IgD-negative memory B cell (primary cell): ENCODE results near the gene CTF1. TPM values are rescaled to one million over a fixed set of nuclear protein-coding genes. Genes with fewer than 3 reads are reported as not detected.
A peak's percentile ranks its signal among the peaks of the same experiment; 100 is the strongest.
"Not testable (repeated sequence)": the region's sequence is repeated elsewhere in the genome, so short reads cannot be mapped to it uniquely, and the experiment has no call there.

Source experiments
- H3K27ac Mint-ChIP-seq, 3 donors: one replicate each; pipeline ENCODE4 v1.8.0; 2020 to 2022; ENCODE audit warnings: mild to moderate bottlenecking in 3 of 3, mixed read lengths in 3 of 3, moderate library complexity in 1 of 3
- H3K27me3 Mint-ChIP-seq: one replicate; pipeline ENCODE4 v1.8.0; 2021; ENCODE audit warnings: mixed read lengths
- H3K36me3 Mint-ChIP-seq: one replicate; pipeline ENCODE4 v1.8.0; 2020; ENCODE audit warnings: mild to moderate bottlenecking, mixed read lengths
- H3K4me1 Mint-ChIP-seq, 3 donors: one replicate each; pipeline ENCODE4 v1.8.0; 2020 to 2022; ENCODE audit warnings: mixed read lengths in 3 of 3, mild to moderate bottlenecking in 1 of 3
- H3K4me3 Mint-ChIP-seq, 4 donors: one replicate each; pipeline ENCODE4 v1.8.0; 2020 to 2022; ENCODE audit warnings: mild to moderate bottlenecking in 4 of 4, mixed read lengths in 4 of 4, moderate library complexity in 3 of 4
- H3K9me3 Mint-ChIP-seq, 3 donors: one replicate each; pipeline ENCODE4 v1.8.0; 2020 to 2021; ENCODE audit warnings: mixed read lengths in 3 of 3, mild to moderate bottlenecking in 1 of 3
- polyA plus RNA-seq: library from polyadenylated mRNA; unstranded; fragments of 300-500 nt; fragmentation: Illumina TruSeq; gene quantifications from one replicate; pipeline ENCODE4 v1.2.3, GENCODE V29; 2021

Gene CTF1
- polyA plus RNA-seq, 1 donor from 2014 or later, result not detected

DNA sequence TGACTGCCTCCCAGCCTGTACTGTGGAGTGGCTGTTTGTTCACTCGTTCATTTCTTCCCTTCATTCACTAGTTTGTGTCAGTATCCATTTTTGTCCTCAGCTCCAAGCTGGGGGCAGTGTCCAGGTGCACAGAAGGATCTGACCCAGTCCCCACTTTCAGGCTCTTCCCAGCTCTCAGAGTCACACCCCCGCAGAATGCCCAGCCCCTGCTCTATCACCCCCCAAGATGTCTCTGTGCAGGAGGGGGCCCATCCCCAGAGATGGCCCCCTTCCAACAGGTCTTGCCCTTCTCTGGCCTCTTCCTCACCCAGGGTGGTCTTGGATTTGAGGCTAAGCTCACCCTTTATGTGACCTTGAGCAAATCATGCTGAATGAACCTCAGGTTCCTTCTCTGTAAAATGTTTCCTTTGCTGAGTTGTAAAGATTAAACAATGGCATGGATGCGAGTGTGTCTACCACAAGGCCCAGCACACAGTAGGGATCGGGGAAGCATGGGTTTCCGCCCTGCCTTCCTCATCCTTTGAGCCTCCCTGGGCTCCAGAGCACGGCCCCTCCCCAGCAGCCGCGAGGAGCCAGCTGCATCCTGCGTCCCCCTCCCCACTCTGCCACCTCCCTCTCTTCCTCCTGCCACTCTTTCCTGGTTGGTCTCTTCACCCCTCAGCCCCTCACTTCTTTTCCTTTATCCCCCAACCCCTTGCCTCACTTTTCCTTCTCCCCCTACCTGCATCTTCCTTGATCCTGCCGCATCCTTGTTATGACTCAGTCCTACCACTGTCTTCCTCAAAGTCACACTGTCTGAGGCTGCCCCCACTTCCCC lies 29.8 kb downstream of the CTF1 start:
- no peaks in the 10 kb centered on the region for H3K36me3 Mint-ChIP-seq
- H3K27me3 Mint-ChIP-seq, result no peaks in the 10 kb centered on the region
- no peak overlapping the region for H3K27ac Mint-ChIP-seq
- peak overlapping the region in 2 of 4 donors; percentile 68 to 69 for H3K4me3 Mint-ChIP-seq
- peaks cover 0 to 8% (median 7%) of the 10 kb centered on the region in 3 donors for H3K4me1 Mint-ChIP-seq
- no peaks in the 10 kb centered on the region for H3K9me3 Mint-ChIP-seq

DNA sequence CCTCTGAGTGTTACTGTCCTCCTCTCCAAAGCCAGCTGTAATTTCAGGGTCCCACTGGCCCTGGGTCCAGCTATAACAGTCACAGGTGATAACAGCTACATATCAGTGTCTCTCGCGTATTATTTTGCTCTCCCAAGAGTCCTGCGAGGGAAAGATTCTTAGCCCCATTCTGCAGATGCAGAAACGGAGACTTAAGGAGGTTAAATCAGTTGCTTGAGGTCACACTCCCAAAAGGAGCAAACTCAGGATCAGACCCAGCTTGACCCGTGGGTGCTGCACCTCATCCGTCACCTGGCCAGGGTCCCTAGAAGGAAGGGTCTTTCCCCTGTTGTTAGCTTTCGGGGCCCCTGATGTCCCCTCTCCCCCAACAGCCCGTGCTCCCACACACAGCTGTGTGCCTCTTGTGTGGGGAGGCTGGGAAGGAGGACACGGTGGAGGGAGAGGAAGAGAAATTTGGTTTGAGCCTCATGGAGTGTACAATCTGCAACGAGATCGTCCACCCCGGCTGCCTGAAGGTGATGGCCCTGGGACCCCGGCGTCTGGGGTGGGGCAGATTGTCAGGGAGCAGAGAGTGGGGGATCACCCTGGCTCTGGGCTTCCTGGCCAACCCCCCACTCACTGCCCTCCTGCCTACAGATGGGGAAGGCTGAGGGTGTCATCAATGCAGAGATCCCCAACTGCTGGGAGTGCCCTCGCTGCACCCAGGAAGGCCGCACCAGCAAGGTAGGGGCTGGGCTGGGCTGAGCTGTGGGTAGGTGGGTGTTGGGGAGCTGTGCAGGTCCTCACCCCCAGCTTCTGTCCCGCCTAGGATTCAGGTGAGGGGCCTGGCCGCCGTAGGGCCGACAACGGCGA lies 30.7 kb downstream of the CTF1 start:
- Mint-ChIP-seq H3K4me1 (peaks cover 0 to 7% (median 4%) of the 10 kb centered on the region in 3 donors), H3K27ac (no peak overlapping the region), H3K27me3 (no peaks in the 10 kb centered on the region), H3K4me3 (peak overlapping the region in 1 of 4 donors; percentile 68), H3K36me3 (no peaks in the 10 kb centered on the region), H3K9me3 (no peaks in the 10 kb centered on the region)

DNA sequence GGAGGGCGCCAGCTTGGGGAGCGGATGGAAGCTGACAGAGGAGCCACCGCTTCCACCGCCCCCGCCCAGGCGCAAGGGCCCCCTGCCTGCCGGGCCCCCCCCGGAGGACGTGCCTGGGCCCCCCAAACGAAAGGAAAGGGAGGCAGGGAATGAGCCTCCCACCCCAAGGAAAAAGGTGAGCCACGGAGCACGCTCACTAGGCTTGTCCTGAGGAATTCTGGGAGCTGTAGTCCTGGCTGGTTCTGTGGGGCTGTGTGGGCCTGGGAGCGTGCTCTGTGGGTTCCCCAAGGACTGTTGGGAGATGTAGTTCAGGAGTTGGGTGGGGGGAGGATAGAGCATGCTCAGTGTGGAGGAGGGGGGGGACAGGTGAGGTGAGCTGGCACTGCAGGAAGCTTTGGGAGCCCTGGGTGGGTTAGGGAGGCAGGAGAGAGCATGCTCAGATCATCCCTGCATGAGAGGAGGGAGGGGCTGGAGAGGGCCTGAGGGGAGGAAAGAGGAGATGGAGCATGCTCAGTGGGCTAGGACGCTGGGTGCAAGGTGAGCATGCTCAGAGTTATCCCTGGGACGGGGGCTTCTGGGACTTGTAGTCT lies 31.5 kb downstream of the CTF1 start:
- Mint-ChIP-seq H3K4me3 (peak overlapping the region in 1 of 4 donors; percentile 35), H3K9me3 (no peaks in the 10 kb centered on the region), H3K36me3 (no peaks in the 10 kb centered on the region), H3K4me1 (peaks cover 0 to 7% (median 4%) of the 10 kb centered on the region in 3 donors), H3K27ac (peak overlapping the region in 1 of 3 donors; percentile 74), H3K27me3 (no peaks in the 10 kb centered on the region)

DNA sequence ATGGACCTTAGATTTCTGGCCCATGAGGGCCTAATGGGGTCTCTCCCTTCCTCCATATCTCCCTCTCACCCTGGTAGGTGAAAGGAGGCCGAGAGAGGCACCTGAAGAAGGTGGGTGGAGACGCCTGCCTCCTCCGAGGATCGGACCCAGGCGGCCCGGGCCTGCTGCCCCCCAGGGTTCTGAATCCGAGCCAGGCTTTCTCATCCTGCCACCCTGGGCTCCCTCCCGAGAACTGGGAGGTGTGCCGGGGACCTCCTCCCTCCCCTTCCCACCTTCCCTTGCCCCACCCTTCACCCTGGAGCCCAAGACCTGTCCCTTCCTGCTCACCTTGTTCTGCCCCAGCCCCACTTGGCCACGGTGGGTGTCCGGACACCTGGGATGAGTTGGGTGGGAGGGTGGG lies 32.0 kb downstream of the CTF1 start:
- H3K27ac Mint-ChIP-seq, result peak overlapping the region in 1 of 3 donors; percentile 74
- no peaks in the 10 kb centered on the region for H3K36me3 Mint-ChIP-seq
- peaks cover 0 to 6% (median 4%) of the 10 kb centered on the region in 3 donors for H3K4me1 Mint-ChIP-seq
- H3K9me3 Mint-ChIP-seq, result no peaks in the 10 kb centered on the region
- no peaks in the 10 kb centered on the region for H3K27me3 Mint-ChIP-seq
- peak overlapping the region in 1 of 4 donors; percentile 35 for H3K4me3 Mint-ChIP-seq

DNA sequence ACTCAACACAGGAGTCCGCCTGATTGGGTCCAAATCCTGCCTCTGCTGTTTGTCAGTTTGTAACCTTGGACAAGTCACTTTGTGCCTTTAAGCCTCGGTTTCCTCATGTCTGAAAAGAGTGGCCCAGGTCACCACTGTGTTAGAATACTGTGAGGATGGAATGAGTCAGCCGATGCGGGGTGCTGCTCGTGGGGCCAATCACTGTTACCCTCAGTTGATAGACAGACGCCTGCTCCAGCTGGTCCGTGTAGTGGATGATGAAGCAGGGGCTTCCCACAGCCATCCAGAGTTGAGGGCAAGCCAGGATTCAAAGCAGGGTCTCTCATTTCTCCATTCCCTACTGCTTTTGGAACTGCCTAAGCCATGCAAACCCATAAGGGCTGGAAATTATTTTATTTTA lies 32.8 kb downstream of the CTF1 start:
- H3K27ac Mint-ChIP-seq, result no peak overlapping the region
- no peaks in the 10 kb centered on the region for H3K9me3 Mint-ChIP-seq
- H3K4me3 Mint-ChIP-seq, result peak overlapping the region in 1 of 4 donors; percentile 52
- no peaks in the 10 kb centered on the region for H3K36me3 Mint-ChIP-seq
- H3K27me3 Mint-ChIP-seq, result no peaks in the 10 kb centered on the region
- H3K4me1 Mint-ChIP-seq, result peaks cover 0 to 6% (median 4%) of the 10 kb centered on the region in 3 donors

DNA sequence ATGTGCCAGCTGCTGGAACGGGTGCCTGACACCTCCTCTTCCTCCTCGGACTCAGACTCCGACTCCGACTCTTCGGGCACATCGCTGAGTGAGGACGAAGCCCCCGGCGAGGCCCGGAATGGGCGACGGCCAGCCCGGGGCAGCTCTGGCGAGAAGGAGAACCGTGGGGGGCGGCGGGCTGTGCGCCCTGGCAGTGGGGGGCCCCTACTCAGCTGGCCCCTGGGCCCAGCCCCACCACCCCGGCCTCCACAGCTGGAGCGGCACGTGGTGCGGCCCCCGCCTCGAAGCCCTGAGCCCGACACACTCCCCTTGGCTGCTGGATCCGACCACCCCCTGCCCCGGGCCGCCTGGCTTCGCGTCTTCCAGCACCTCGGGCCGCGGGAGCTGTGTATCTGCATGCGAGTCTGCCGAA lies 33.8 kb downstream of the CTF1 start:
- Mint-ChIP-seq H3K4me1 (peaks cover 0 to 5% (median 2%) of the 10 kb centered on the region in 3 donors), H3K27ac (no peak overlapping the region), H3K9me3 (no peaks in the 10 kb centered on the region), H3K4me3 (no peak overlapping the region), H3K27me3 (no peaks in the 10 kb centered on the region), H3K36me3 (no peaks in the 10 kb centered on the region)

DNA sequence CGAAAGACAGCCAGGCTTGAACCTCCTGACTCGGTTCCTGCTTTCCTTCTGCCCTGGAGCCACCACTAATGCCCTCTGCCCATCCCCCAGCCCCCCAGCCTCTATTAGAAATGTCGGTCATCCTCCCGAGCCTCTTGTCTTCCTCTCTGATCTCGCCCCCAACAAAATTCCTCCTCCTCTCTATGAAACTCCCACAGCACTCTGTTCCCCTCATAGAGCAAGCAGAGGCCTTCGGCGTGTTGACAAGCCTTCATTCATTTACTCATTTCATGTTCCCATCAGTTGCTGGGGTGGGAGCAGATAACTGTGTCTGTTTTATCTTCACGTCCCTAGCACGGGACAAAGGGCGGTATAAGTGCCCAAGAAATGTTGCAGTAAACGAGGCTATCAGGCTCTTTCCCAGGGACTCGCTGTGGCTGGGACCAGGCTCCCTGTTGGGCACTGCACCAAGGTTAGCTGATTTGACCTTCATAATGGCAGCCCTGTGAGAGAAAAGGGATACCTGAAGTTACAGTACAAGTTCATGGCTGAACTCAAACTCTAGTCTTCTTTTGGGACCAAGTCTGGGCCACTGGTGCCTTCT lies 34.7 kb downstream of the CTF1 start:
- Mint-ChIP-seq H3K4me1 (peaks cover 0 to 5% (median 3%) of the 10 kb centered on the region in 3 donors), H3K4me3 (peak overlapping the region in 1 of 4 donors; percentile 36), H3K9me3 (no peaks in the 10 kb centered on the region), H3K27me3 (no peaks in the 10 kb centered on the region), H3K27ac (peak overlapping the region in 1 of 3 donors; percentile 31), H3K36me3 (no peaks in the 10 kb centered on the region)

DNA sequence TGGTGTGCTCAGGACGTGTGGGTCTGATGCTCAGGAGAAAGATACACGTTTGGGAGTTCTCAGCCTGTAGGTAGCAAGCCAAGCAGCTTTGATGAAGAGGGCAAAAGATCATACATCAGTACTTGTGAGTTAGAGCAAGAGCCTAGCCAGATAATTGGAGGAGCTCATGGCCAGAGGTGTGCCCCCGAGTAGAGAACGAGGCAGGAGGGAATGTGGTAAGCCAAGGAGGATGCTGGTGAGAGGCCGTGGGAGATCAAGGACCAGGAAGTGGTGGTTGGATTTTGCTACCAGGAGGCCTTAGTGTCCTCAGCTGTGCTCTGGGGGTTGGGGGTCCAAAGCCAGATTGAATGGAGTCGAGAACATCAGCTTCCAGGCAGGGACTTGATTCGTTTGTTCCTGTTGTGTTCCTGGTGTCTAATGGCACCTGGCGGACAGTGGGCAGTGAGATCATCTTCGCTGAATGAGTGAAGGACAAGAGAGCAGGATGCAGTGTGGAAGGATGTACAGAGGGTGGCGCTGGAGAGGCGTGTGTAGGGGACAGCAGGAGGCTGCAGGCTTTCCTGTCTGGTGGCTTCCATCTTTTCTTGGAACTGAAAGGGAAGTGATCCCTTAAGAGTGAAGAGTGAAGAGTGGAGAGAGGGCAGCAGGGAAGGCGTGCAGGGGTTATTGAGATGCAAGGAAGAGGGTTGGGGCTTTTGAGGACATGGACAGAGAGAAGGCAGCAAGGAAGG lies 38.6 kb downstream of the CTF1 start:
- H3K27me3 Mint-ChIP-seq, result no peaks in the 10 kb centered on the region
- no peaks in the 10 kb centered on the region for H3K36me3 Mint-ChIP-seq
- H3K4me3 Mint-ChIP-seq, result peak overlapping the region in 1 of 4 donors; percentile 30
- no peaks in the 10 kb centered on the region for H3K9me3 Mint-ChIP-seq
- peaks cover 0 to 14% (median 8%) of the 10 kb centered on the region in 3 donors for H3K4me1 Mint-ChIP-seq
- no peak overlapping the region for H3K27ac Mint-ChIP-seq

DNA sequence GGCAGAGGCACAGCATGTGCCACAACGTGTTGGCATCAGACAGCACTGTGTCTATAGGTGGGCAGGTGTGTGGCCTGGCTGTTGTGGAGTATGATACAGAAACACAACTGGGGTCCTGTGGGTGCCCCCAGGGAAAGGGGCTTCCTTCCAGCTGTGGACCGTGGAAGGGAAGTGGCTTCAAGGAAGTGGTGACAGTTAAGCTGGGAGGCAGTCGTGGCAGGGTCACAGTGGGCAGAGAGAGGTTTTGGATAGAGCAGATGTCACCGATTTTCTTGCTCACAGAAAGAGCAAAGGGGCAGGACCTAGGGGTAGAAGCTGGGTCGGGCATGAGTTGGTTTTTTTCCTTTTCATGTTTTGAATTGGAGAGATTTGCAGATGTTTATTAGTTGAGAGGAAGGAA lies 41.3 kb downstream of the CTF1 start:
- H3K27ac Mint-ChIP-seq, result no peak overlapping the region

DNA sequence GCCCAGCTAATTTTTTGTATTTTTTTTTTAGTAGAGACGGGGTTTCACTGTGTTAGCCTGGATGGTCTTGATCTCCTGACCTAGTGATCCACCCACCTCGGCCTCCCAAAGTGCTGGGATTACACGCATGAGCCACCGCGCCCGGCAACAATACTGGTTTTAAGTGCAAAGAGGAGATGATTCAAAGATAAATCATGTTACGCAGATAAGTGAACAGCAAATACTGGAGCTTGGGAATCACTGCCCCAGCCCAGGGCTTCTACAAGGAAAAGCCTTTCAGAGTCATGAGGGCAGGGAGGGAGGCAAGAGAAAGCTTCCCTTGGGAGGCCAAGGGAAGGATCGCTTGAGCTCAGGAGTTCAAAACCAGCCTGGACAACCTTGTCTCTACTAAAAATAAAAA lies 43.2 kb downstream of the CTF1 start:
- H3K27ac Mint-ChIP-seq, H3K4me3 Mint-ChIP-seq, H3K27me3 Mint-ChIP-seq, H3K36me3 Mint-ChIP-seq, H3K9me3 Mint-ChIP-seq: not testable (repeated sequence)
- H3K4me1 Mint-ChIP-seq, result peaks cover 14 to 19% (median 16%) of the 10 kb centered on the region in 3 donors

More for the DNA sequence above, 41.3 kb downstream of the CTF1 start:
- Mint-ChIP-seq H3K36me3 (peaks cover 2% of the 10 kb centered on the region), H3K9me3 (no peaks in the 10 kb centered on the region), H3K27me3 (no peaks in the 10 kb centered on the region), H3K4me3 (no peak overlapping the region), H3K4me1 (peaks cover 9 to 19% (median 17%) of the 10 kb centered on the region in 3 donors)

DNA sequence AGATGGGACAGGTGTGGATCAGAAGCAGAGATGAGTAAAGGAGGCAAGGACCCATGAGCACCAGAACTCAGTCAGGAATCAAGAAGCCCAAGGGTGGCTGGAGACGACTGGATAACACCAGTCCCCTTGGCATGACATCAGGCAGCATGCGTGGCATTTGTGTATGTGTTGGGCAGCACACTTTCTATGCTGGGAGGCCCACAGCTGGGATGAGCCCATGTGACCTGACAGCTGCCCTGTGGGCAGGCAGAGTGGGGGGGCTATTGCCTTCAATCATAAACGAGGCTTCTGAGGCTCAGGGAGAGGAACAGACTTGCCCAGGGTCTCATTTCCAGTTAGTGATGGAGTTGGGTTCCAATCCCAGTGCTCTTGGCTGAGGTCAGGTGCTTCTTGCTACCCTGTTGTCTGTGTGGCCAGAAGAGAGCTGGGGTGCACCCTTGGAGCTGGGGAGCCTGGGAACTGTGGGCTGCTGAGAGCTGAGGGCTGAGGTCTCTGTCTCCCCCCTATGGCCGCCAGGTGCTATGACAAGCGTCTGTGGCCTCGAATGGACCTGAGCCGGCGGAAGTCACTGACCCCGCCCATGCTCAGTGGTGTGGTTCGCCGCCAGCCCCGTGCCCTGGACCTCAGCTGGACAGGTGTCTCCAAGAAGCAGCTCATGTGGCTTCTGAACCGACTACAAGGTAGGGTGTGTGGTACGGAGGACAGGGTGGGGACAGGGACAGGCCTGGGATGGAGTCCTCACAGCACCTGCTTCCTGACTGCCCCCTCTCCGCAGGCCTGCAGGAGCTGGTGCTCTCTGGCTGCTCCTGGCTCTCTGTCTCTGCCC lies 45.4 kb downstream of the CTF1 start:
- peaks cover 10% of the 10 kb centered on the region for H3K36me3 Mint-ChIP-seq
- H3K9me3 Mint-ChIP-seq, result no peaks in the 10 kb centered on the region
- peak overlapping the region in 3 of 4 donors; percentile 60 to 87 (median 74) for H3K4me3 Mint-ChIP-seq
- peaks cover 14 to 18% (median 15%) of the 10 kb centered on the region in 3 donors for H3K4me1 Mint-ChIP-seq
- H3K27me3 Mint-ChIP-seq, result no peaks in the 10 kb centered on the region
- H3K27ac Mint-ChIP-seq, result peak overlapping the region in 1 of 3 donors; percentile 62

DNA sequence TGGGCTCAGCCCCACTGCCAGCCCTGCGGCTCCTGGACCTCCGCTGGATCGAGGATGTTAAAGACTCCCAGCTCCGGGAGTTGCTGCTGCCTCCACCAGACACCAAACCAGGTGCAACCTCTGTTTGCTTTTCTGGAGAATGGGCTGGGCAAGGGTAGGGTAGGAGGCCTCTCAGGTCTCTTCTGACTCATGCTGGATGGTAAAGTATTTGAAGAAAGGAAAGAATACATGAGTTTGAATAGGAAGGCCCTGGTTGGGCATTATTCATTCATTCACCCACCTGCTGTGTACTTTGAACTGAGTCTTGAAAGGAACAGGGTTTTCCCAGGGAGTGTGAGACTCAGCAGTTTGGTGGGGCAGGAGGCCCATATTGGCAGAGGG lies 46.0 kb downstream of the CTF1 start:
- peak overlapping the region in 2 of 4 donors; percentile 70 to 74 for H3K4me3 Mint-ChIP-seq
- H3K4me1 Mint-ChIP-seq, result peaks cover 10 to 18% (median 13%) of the 10 kb centered on the region in 3 donors

DNA sequence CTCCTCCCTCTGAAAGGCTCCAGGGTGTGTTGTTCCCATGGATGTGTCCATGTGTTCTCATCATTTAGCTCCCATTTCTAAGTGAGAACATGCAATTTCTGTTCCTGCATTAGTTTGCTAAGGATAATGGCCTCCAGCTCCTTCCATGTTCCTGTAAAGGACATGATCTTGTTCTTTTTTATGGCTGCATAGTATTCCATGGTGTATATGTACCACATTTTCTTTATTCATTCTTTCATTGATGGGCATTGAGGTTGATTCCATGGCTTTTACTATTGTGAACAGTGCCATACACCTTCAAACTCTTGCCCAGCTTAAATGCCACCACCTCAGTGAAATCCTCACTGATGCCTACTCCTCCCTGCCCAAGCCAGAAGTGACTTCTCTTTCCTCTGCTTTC lies 47.9 kb downstream of the CTF1 start:
- Mint-ChIP-seq H3K4me1 (peaks cover 7 to 18% (median 8%) of the 10 kb centered on the region in 3 donors), H3K4me3 (no peak overlapping the region), H3K36me3 (peaks cover 10% of the 10 kb centered on the region), H3K27me3 (no peaks in the 10 kb centered on the region), H3K27ac (no peak overlapping the region), H3K9me3 (no peaks in the 10 kb centered on the region)

More for the DNA sequence above, 46.0 kb downstream of the CTF1 start:
- Mint-ChIP-seq H3K36me3 (peaks cover 10% of the 10 kb centered on the region), H3K9me3 (no peaks in the 10 kb centered on the region), H3K27me3 (no peaks in the 10 kb centered on the region), H3K27ac (peak overlapping the region in 1 of 3 donors; percentile 62)
